ENCODE data around the gene HDGF.

Gene HDGF

GRCh38 chr1:156746728-156747631 is 4.5 kb downstream of the HDGF start:
- DNase-seq (ENCODE audit: low read depth) = peak; percentile 47

- DNase-seq (ENCODE audit: low read depth) = no peak
These were observed 5.1 kb downstream of the HDGF start for GRCh38 chr1:156746406-156746727.

- no peak for DNase-seq (ENCODE audit: low read depth)
These were observed 5.6 kb downstream of the HDGF start for GRCh38 chr1:156745881-156746280.

GRCh38 chr1:156744786-156745419 is 6.6 kb downstream of the HDGF start:
- no peak for DNase-seq (ENCODE audit: low read depth)

- DNase-seq (ENCODE audit: low read depth) = no peak
These were observed 7.1 kb downstream of the HDGF start for GRCh38 chr1:156744344-156744743.

- DNase-seq (ENCODE audit: low read depth) = no peak
These were observed 7.8 kb downstream of the HDGF start for GRCh38 chr1:156743367-156744302.

GRCh38 chr1:156742801-156743200 is 8.7 kb downstream of the HDGF start:
- no peak for DNase-seq (ENCODE audit: low read depth)

- DNase-seq (ENCODE audit: low read depth) = no peak
These were observed 9.5 kb downstream of the HDGF start for GRCh38 chr1:156742017-156742416.

GRCh38 chr1:156741481-156741983 is 9.9 kb downstream of the HDGF start:
- DNase-seq (ENCODE audit: low read depth) = no peak

GRCh38 chr1:156740741-156741480 is 10.6 kb downstream of the HDGF start, which contains the start of gene MRPL24:
MRPL24 (minus strand) TSS chr1:156741088; CDS start chr1:156738704, 2,384 bp downstream.
- peak; percentile 94 for DNase-seq (ENCODE audit: low read depth)

GRCh38 chr1:156740237-156740740 is 11.2 kb downstream of the HDGF start:
- DNase-seq (ENCODE audit: low read depth) = no peak

GRCh38 chr1:156738916-156739315 is 12.6 kb downstream of the HDGF start:
- DNase-seq (ENCODE audit: low read depth) = no peak

GRCh38 chr1:156738407-156738806 is 13.1 kb downstream of the HDGF start:
- no peak for DNase-seq (ENCODE audit: low read depth)

- DNase-seq (ENCODE audit: low read depth) = no peak
These were observed 17.4 kb downstream of the HDGF start for GRCh38 chr1:156733989-156734584.

- DNase-seq (ENCODE audit: low read depth) = peak; percentile 96
These were observed 22.6 kb downstream of the HDGF start, which contains the start of gene ISG20L2 for GRCh38 chr1:156728599-156729462. ISG20L2 (minus strand) TSS chr1:156728766; CDS start chr1:156727652, 1,114 bp downstream.

GRCh38 chr1:156727926-156728598 is 23.4 kb downstream of the HDGF start, which contains the start of gene METTL25B:
METTL25B (plus strand) TSS chr1:156728469; CDS start chr1:156729105, 636 bp downstream.
- DNase-seq (ENCODE audit: low read depth) = peak; percentile 52

- DNase-seq (ENCODE audit: low read depth) = no peak
These were observed 24.0 kb downstream of the HDGF start for GRCh38 chr1:156727492-156727891.

GRCh38 chr1:156726549-156727226 is 24.8 kb downstream of the HDGF start:
- DNase-seq (ENCODE audit: low read depth) = peak; percentile 16

All from T follicular helper cell (primary cell).